Activated naive CD8-positive, alpha-beta T cell treated with anti-CD3 and anti-CD28 coated beads for 36 hours (primary cell): ENCODE measurements around the gene BMAL1. TPM values are rescaled to one million over a fixed set of nuclear protein-coding genes. Genes with fewer than 3 reads are reported as not detected.

Source experiments
- DNase-seq: peaks from one replicate; pipeline ENCODE4 v3.0.0; 2021
- H3K27ac Mint-ChIP-seq: one replicate; pipeline ENCODE4 v1.8.0; 2022; ENCODE audit warnings: mild to moderate bottlenecking, moderate library complexity, mixed read lengths
- H3K27me3 Mint-ChIP-seq: one replicate; pipeline ENCODE4 v1.8.0; 2022; ENCODE audit warnings: mild to moderate bottlenecking, mixed read lengths
- H3K36me3 Mint-ChIP-seq: one replicate; pipeline ENCODE4 v1.8.0; 2021; ENCODE audit warnings: mild to moderate bottlenecking, mixed read lengths
- H3K4me1 Mint-ChIP-seq: one replicate; pipeline ENCODE4 v1.8.0; 2021; ENCODE audit warnings: mixed read lengths
- H3K4me3 Mint-ChIP-seq: one replicate; pipeline ENCODE4 v1.8.0; 2022; ENCODE audit warnings: mild to moderate bottlenecking, moderate library complexity, mixed read lengths
- H3K9me3 Mint-ChIP-seq: one replicate; pipeline ENCODE4 v1.8.0; 2022; ENCODE audit warnings: mixed read lengths
- total RNA-seq, 2 experiments: library from RNA; stranded (reverse); gene quantifications; one replicate each; pipeline ENCODE4 v1.2.3, GENCODE V29; 2021

BMAL1 gene
- total RNA-seq, 2 experiments from 2014 or later: 12.2 to 13.6 TPM

DNA sequence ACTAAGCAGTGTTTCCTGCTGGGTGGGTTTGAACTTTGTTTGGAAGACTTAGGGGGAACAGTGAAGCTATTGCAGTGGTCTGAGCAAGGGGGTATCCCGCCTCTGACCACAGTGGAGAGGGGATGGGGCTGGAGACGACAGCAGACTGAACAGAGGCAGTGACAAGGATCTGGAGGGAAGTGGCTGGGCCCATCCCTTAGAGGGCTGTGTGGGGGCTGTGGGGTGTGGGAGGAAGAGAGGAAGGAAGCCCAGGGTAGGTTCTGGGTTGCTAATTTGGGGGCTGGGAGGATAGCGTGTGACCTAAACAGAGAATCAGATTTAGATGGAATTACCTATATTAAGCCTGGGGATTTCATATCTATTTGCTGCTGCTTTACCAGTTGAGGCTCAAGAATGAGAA is 70.7 kb downstream of the BMAL1 start:
- no peaks in the 10 kb centered on the region for H3K27me3 Mint-ChIP-seq
- H3K4me1 Mint-ChIP-seq: peaks cover 15% of the 10 kb centered on the region
- peaks cover 2% of the 10 kb centered on the region for H3K36me3 Mint-ChIP-seq
- peak overlapping the region; percentile 49 for H3K27ac Mint-ChIP-seq
- no peaks in the 10 kb centered on the region for H3K9me3 Mint-ChIP-seq
- H3K4me3 Mint-ChIP-seq: peak overlapping the region; percentile 19
- no peak for DNase-seq

DNA sequence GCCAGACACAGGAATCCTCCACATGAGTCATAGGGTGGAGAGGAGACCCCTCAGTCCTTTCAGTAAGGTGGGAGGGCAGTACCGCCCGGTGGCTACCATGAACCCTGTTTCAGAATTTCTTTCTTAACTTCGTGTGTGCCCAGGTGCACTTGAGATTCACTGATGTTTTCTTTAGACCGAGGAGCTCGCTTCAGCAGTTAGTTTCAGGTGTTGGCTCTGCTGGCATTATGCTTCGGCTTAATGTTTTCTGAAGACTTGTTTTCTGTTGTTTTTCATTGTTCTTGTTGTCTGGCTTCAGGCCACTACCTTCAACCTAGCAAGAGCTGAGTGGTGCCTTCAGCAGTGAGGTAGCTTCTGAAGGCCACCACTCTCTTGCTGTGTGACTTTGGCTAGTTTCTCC is 71.5 kb downstream of the BMAL1 start:
- peaks cover 15% of the 10 kb centered on the region for H3K4me1 Mint-ChIP-seq
- peaks cover 2% of the 10 kb centered on the region for H3K36me3 Mint-ChIP-seq
- H3K27ac Mint-ChIP-seq: no peak overlapping the region
- no peak for DNase-seq
- H3K27me3 Mint-ChIP-seq: no peaks in the 10 kb centered on the region
- H3K9me3 Mint-ChIP-seq: no peaks in the 10 kb centered on the region
- H3K4me3 Mint-ChIP-seq: no peak overlapping the region

- H3K4me3 Mint-ChIP-seq: no peak overlapping the region
- H3K36me3 Mint-ChIP-seq: peaks cover 2% of the 10 kb centered on the region
- H3K27me3 Mint-ChIP-seq: no peaks in the 10 kb centered on the region
- no peak for DNase-seq
- no peak overlapping the region for H3K27ac Mint-ChIP-seq
- H3K9me3 Mint-ChIP-seq: no peaks in the 10 kb centered on the region
- H3K4me1 Mint-ChIP-seq: peaks cover 15% of the 10 kb centered on the region
These were observed 72.0 kb downstream of the BMAL1 start for GRCh38 chr11:13349581-13349980.

- H3K27me3 Mint-ChIP-seq: no peaks in the 10 kb centered on the region
- H3K4me3 Mint-ChIP-seq: no peak overlapping the region
- peaks cover 2% of the 10 kb centered on the region for H3K36me3 Mint-ChIP-seq
- H3K27ac Mint-ChIP-seq: no peak overlapping the region
- peaks cover 15% of the 10 kb centered on the region for H3K4me1 Mint-ChIP-seq
- H3K9me3 Mint-ChIP-seq: no peaks in the 10 kb centered on the region
- DNase-seq: no peak
These were observed 75.1 kb downstream of the BMAL1 start for GRCh38 chr11:13352711-13353110.

DNA sequence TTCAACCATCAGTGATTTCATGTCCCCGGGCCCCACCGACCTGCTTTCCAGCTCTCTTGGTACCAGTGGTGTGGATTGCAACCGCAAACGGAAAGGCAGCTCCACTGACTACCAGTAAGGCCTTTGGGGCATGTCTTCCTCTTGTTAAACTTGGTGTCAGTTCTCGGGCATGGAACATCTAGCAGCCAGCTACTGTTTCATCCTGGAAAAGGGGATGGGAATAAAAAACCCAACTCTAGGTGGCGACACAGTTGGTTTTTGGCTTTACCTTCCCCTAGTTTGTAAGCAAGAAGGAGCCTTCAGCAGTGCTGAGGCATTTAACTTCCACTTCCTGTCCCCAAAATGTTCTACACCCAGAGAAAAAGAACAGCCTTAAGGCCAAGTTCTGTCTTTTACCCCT is 76.7 kb downstream of the BMAL1 start:
- peaks cover 2% of the 10 kb centered on the region for H3K4me1 Mint-ChIP-seq
- no peak overlapping the region for H3K4me3 Mint-ChIP-seq
- no peaks in the 10 kb centered on the region for H3K36me3 Mint-ChIP-seq
- no peak for DNase-seq
- no peaks in the 10 kb centered on the region for H3K9me3 Mint-ChIP-seq
- no peak overlapping the region for H3K27ac Mint-ChIP-seq
- no peaks in the 10 kb centered on the region for H3K27me3 Mint-ChIP-seq

DNA sequence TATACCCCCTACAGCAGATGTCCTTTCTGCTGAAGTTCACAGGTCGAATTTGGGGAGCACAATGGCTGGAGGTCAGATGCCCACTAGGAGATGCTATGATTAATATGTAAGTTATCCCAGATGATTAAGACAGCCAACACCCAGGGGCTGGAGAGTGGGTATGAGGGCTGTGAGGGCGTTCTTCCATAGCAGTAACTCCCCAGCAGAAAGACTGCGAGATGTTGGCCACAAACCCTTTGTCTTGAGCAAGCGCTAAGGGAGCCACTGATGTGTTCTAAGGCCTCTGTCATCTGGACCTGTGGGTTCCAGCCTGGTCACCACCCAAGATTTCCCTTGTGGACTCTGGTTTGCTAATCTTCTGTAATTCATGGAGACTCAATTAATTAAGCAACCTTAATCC is 77.6 kb downstream of the BMAL1 start:
- Mint-ChIP-seq H3K27ac (no peak overlapping the region), H3K27me3 (no peaks in the 10 kb centered on the region), H3K4me1 (no peaks in the 10 kb centered on the region), H3K4me3 (no peak overlapping the region), H3K36me3 (no peaks in the 10 kb centered on the region), H3K9me3 (no peaks in the 10 kb centered on the region)
- DNase-seq: no peak

DNA sequence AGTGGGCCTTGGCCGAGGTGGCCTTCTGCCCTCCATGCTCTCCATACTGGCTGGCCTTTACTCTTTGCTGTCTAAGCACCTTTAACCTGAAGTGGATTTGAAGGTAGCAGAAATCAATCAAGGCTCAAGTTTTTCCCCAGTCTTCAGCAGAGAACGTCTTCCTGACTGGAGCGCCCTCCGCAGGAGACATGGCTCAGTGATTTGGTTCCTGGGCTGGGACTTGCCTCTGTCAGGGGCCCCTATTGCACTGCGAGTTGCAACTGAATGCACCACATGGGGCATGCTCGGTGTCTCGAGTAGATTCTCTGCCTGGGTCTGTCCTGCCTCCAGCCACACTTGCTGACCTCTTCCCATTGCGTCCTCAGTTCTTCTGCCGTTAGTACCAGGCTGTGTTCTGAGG is 79.6 kb downstream of the BMAL1 start:
- Mint-ChIP-seq H3K27ac (no peak overlapping the region), H3K9me3 (no peaks in the 10 kb centered on the region), H3K36me3 (no peaks in the 10 kb centered on the region), H3K4me1 (no peaks in the 10 kb centered on the region), H3K4me3 (no peak overlapping the region), H3K27me3 (no peaks in the 10 kb centered on the region)
- no peak for DNase-seq

DNA sequence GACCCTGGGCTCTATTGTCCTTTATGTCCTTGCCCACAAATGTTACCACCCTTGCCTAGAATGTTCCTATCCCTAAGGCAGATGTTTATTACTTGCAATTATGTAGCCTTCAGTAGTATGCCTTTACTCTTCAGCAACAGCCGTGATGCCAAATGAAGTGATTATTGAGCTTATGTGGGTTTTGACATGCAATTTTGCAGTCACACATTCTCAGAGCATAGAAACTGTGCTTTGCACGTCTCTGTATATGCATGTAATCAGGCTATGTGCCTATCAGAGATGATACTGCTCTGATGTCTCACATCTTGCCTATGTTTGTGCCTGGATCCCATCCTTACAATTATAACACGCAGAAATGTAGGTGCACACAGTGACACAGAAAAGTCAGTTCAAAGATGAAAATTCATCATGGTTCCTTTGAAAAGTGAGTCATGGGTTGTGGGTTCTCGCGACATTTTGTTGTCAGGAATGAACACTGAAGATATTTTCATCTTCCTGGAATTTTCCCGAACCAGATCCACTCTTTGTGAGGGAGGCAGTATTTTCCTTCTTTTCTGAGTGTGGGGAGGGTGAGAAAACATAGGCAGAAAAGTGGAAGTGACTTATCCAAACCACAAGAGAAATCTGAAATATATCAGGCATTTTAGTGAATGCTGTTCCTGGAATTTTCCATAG is 81.1 kb downstream of the BMAL1 start:
- Mint-ChIP-seq H3K4me1 (no peaks in the 10 kb centered on the region), H3K4me3 (no peak overlapping the region), H3K27ac (peak overlapping the region; percentile 48), H3K36me3 (no peaks in the 10 kb centered on the region), H3K27me3 (no peaks in the 10 kb centered on the region), H3K9me3 (no peaks in the 10 kb centered on the region)
- DNase-seq: no peak

GRCh38 chr11:13362596-13363109 is 85.1 kb downstream of the BMAL1 start:
- Mint-ChIP-seq H3K27me3 (no peaks in the 10 kb centered on the region), H3K9me3 (no peaks in the 10 kb centered on the region), H3K4me3 (no peak overlapping the region), H3K4me1 (peaks cover 3% of the 10 kb centered on the region), H3K27ac (no peak overlapping the region), H3K36me3 (no peaks in the 10 kb centered on the region)
- DNase-seq: no peak

DNA sequence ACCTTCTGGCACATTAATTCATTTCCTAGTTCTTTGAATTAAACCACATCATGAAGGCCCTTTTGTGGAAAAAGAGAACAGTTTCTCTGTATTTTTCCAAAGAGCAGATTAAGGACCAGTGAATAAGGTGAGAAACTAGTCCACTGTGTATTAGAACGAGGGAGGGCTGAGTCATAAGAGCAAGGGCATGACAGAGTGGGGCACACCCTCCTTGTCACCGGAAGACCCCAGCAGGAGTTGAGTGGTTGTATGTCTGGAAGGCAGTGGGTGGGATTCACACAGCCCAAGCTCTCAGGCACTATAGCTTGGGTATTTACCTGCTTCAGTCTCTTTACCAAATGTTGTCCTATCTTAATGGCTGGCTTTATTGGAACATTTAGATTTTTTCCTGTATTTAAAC is 86.8 kb downstream of the BMAL1 start:
- DNase-seq: no peak
- no peaks in the 10 kb centered on the region for H3K36me3 Mint-ChIP-seq
- no peak overlapping the region for H3K4me3 Mint-ChIP-seq
- peaks cover 3% of the 10 kb centered on the region for H3K4me1 Mint-ChIP-seq
- no peaks in the 10 kb centered on the region for H3K9me3 Mint-ChIP-seq
- no peak overlapping the region for H3K27ac Mint-ChIP-seq
- H3K27me3 Mint-ChIP-seq: no peaks in the 10 kb centered on the region

DNA sequence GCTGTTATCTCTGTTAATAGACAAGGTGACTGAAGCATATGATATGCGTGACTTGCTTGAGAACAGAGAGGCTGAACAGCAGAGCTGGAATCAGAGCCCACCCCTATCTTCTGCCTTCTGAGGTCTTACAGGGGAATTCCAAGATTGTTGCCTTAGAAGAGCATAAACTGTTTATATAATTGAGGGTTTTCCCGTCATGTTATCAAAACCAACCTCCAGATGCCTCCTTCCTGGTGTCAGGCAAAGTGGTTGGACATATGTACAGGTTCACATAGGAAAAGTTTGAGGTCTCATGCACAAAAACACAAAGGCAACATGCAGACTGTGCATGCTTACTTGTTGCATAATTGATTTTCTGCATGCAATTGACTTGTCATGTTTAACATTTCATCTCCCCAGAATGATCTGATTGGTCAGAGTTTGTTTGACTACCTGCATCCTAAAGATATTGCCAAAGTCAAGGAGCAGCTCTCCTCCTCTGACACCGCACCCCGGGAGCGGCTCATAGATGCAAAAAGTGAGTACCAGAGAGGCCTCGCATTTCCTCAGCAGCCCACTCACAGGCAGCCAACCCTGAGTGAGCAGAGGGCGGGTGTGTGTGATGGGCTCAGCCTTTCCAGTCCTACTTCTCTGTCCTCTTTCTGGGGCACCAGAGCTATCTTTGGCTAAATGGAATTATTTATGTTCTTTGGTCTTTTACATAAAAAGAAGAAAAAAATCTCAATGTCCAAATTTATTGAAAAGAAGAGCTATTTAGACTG is 88.9 kb downstream of the BMAL1 start:
- Mint-ChIP-seq H3K4me1 (peaks cover 3% of the 10 kb centered on the region), H3K4me3 (no peak overlapping the region), H3K9me3 (no peaks in the 10 kb centered on the region), H3K27me3 (no peaks in the 10 kb centered on the region), H3K27ac (no peak overlapping the region), H3K36me3 (no peaks in the 10 kb centered on the region)
- no peak for DNase-seq

DNA sequence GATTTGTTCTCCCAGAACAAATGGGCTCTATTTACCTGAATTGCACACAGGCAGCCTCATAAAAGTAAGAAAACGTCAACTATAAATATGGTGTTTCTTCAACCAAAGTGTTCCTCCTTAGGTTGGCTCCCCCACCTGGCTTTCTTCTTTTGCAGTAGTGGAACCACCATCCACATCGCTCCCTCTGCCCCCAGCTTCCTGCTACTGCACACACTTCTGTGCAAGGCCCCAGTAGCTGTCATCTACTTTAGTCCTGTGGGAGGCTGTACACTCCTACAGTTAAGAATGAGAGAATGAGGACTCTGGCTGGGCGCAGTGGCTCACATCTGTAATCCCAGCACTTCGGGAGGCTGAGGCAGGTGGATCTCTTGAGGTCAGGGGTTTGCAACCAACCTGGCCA is 89.5 kb downstream of the BMAL1 start:
- H3K36me3 Mint-ChIP-seq: no peaks in the 10 kb centered on the region
- H3K4me1 Mint-ChIP-seq: peaks cover 3% of the 10 kb centered on the region
- H3K9me3 Mint-ChIP-seq: no peaks in the 10 kb centered on the region
- H3K4me3 Mint-ChIP-seq: no peak overlapping the region
- DNase-seq: no peak
- H3K27ac Mint-ChIP-seq: no peak overlapping the region
- no peaks in the 10 kb centered on the region for H3K27me3 Mint-ChIP-seq

DNA sequence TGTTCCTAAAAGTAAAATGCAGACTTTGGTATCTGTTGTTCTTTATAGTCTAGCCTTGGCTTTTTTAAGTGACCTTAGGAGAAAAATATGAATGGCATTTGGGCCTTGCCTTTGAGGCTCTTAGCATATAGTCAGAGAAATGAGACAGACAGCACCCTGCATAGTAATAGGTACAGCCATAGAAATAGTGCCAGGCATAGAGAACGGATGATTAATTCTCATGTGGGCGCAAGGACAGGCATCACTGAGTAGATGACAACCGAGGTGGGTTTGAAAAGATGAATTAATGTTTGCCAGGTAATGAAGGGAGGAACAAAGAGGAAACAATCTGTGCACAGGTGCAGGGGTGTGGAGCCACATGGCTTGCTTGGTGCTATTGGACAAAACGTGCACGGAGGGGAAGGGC is 90.5 kb downstream of the BMAL1 start:
- Mint-ChIP-seq H3K36me3 (no peaks in the 10 kb centered on the region), H3K4me1 (peaks cover 3% of the 10 kb centered on the region), H3K27me3 (no peaks in the 10 kb centered on the region), H3K4me3 (no peak overlapping the region), H3K9me3 (no peaks in the 10 kb centered on the region), H3K27ac (no peak overlapping the region)
- no peak for DNase-seq

DNA sequence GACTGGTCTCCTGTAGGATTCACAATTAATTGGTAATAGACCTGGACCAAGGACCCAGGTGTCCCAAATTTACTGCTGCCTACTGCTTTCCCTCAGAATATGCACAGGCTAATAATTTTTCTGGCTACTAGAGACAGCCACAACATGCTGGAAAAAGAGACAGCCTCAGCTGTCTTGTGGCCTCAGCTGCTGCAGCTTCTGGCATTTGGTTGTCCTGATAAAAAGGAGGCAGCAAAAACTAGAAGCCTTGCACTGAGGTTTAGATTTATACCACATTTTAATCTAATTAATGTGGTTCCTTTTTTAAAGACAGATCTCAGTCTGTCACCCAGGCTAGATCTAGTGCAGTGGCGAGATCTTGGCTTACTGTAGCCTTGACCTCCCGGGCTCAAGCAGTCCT is 95.6 kb downstream of the BMAL1 start:
- DNase-seq: no peak
- Mint-ChIP-seq H3K9me3 (no peaks in the 10 kb centered on the region), H3K36me3 (peaks cover 11% of the 10 kb centered on the region), H3K27me3 (no peaks in the 10 kb centered on the region), H3K4me1 (no peaks in the 10 kb centered on the region), H3K4me3 (no peak overlapping the region), H3K27ac (no peak overlapping the region)

- Mint-ChIP-seq H3K27ac (no peak overlapping the region), H3K9me3 (no peaks in the 10 kb centered on the region), H3K36me3 (peaks cover 14% of the 10 kb centered on the region), H3K4me3 (no peak overlapping the region), H3K4me1 (no peaks in the 10 kb centered on the region), H3K27me3 (no peaks in the 10 kb centered on the region)
- DNase-seq: no peak
These were observed 98.2 kb downstream of the BMAL1 start for GRCh38 chr11:13375798-13376197.

DNA sequence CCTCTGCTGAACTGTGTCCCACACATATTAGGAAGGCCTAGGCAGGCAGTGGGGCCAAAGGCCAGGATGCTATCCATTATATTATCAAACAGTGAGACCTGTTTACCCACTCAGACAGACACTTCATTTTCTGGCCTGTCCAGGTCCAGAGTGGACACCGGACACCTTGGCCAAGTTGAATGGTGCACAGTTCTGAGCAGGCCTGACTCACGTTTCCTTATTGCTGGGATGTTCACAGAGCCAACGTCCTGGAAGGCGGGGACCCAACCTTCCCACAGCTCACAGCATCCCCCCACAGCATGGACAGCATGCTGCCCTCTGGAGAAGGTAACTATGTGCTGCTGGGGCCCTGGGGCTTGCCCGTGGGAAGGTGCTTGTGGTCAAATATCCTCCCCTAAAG is 98.8 kb downstream of the BMAL1 start:
- no peak overlapping the region for H3K4me3 Mint-ChIP-seq
- no peak overlapping the region for H3K27ac Mint-ChIP-seq

More for the DNA sequence above, 98.8 kb downstream of the BMAL1 start:
- Mint-ChIP-seq H3K36me3 (peaks cover 14% of the 10 kb centered on the region), H3K27me3 (no peaks in the 10 kb centered on the region), H3K4me1 (no peaks in the 10 kb centered on the region), H3K9me3 (no peaks in the 10 kb centered on the region)
- DNase-seq: no peak
